Neutrophil (primary cell): ENCODE data around the gene CEMIP.
"Not testable (repeated sequence)": the region's sequence is repeated elsewhere in the genome, so short reads cannot be mapped to it uniquely, and the experiment has no call there.

ENCODE experiments used
- H3K27ac ChIP-seq: fragments of 200-600 bp; sonication (generic); 2 replicates; pipeline ENCODE4 v1.5.1; 2016; ENCODE audit warnings: mild to moderate bottlenecking, moderate library complexity
- H3K27me3 ChIP-seq: fragments of 200-600 bp; sonication (generic); 2 replicates; pipeline ENCODE4 v1.6.0; 2016; ENCODE audit warnings: mild to moderate bottlenecking
- H3K36me3 ChIP-seq: fragments of 200-600 bp; sonication (generic); 2 replicates; pipeline ENCODE4 v1.5.1; 2017
- H3K4me1 ChIP-seq, 2 experiments: fragments of 200-600 bp in 1 of 2; sonication (generic) in 1 of 2; 1 replicate in 1 of 2; 2 replicates in 1 of 2; pipeline versions ENCODE4 v1.5.1 to v1.6.1; 2013 to 2016; ENCODE audit warnings: low read depth in 1 of 2, low read length in 1 of 2, mild to moderate bottlenecking in 1 of 2, moderate library complexity in 1 of 2; ENCODE audit not compliant: control insufficient read depth in 1 of 2, insufficient read depth in 1 of 2
- H3K4me3 ChIP-seq, 2 experiments: fragments of 200-600 bp in 1 of 2; sonication (generic) in 1 of 2; 1 replicate in 1 of 2; 2 replicates in 1 of 2; pipeline ENCODE4 v1.5.1; 2013 to 2016; ENCODE audit warnings: low read depth in 1 of 2, low read length in 1 of 2, mild to moderate bottlenecking in 1 of 2, moderate library complexity in 1 of 2
- H3K9me3 ChIP-seq: fragments of 200-600 bp; sonication (generic); 2 replicates; pipeline ENCODE4 v1.5.1; 2016
- CTCF ChIP-seq: fragments of 200-600 bp; sonication (generic); IDR thresholded peaks from 2 replicates; pipeline ENCODE4 v1.5.1; 2016; ENCODE audit warnings: antibody characterized with exemption

CEMIP gene

GRCh38 chr15:80951941-80952340 lies 172.8 kb downstream of the CEMIP start:
- Histone ChIP-seq H3K27me3 (no peaks in the 10 kb centered on the region), H3K4me1 (no peaks in the 10 kb centered on the region), H3K27ac (no peak overlapping the region), H3K36me3 (peaks cover 78% of the 10 kb centered on the region), H3K9me3 (no peaks in the 10 kb centered on the region), H3K4me3 (no peak overlapping the region)
- no peak for TF ChIP-seq CTCF

GRCh38 chr15:80953001-80953952 lies 174.1 kb downstream of the CEMIP start:
- Histone ChIP-seq H3K27me3 (no peaks in the 10 kb centered on the region), H3K4me1 (no peaks in the 10 kb centered on the region), H3K4me3 (no peak overlapping the region), H3K36me3 (peaks cover 64% of the 10 kb centered on the region), H3K27ac (no peak overlapping the region), H3K9me3 (no peaks in the 10 kb centered on the region)
- TF ChIP-seq CTCF: no peak

- peaks cover 64% of the 10 kb centered on the region for H3K36me3 ChIP-seq
- no peaks in the 10 kb centered on the region for H3K27me3 ChIP-seq
- no peaks in the 10 kb centered on the region for H3K4me1 ChIP-seq
- H3K4me3 ChIP-seq: no peak overlapping the region
- TF ChIP-seq CTCF: no peak
- H3K9me3 ChIP-seq: no peaks in the 10 kb centered on the region
- no peak overlapping the region for H3K27ac ChIP-seq
These were observed 175.0 kb downstream of the CEMIP start for GRCh38 chr15:80953953-80954778.

- H3K4me1 ChIP-seq, H3K4me3 ChIP-seq, H3K9me3 ChIP-seq, H3K27me3 ChIP-seq, H3K27ac ChIP-seq: not testable (repeated sequence)
- peaks cover 56% of the 10 kb centered on the region for H3K36me3 ChIP-seq
These were observed 176.6 kb downstream of the CEMIP start for GRCh38 chr15:80955571-80956452.

GRCh38 chr15:80957556-80957955 lies 178.4 kb downstream of the CEMIP start:
- Histone ChIP-seq H3K4me3 (no peak overlapping the region), H3K36me3 (peaks cover 40% of the 10 kb centered on the region), H3K4me1 (no peaks in the 10 kb centered on the region), H3K9me3 (no peaks in the 10 kb centered on the region), H3K27me3 (no peaks in the 10 kb centered on the region), H3K27ac (no peak overlapping the region)
- TF ChIP-seq CTCF: no peak
